ENCODE measurements around the gene RALGPS2. TPM values are rescaled to one million over a fixed set of nuclear protein-coding genes. Genes with fewer than 3 reads are reported as not detected.

RALGPS2 gene
- total and polyA plus RNA-seq, 9 of the 15 experiments (the other 6 are each of a cell fraction or from before 2014, with no cell fraction given), result 0.28 to 6.5 (median 2.6) TPM

GRCh38 chr1:178871551-178872320 is 146.7 kb downstream of the RALGPS2 start:
- TF ChIP-seq ZFP1 (CRISPR knock-in tag; IDR thresholded peaks at IDR 0.05) (no peak), ERF (CRISPR knock-in tag; IDR thresholded peaks at IDR 0.05) (no peak), ZNF584 (CRISPR knock-in tag; IDR thresholded peaks at IDR 0.05; ENCODE audit: low read depth) (no peak), ZNF318 (IDR thresholded peaks at IDR 0.05; ENCODE audit: borderline replicate concordance in 1 of 2, low read depth in 1 of 2) (no peak), FOXA1 (IDR thresholded peaks at IDR 0.05; ENCODE audit: borderline replicate concordance) (no peak), ARNT (IDR thresholded peaks at IDR 0.05) (no peak), NR0B1 (IDR thresholded peaks at IDR 0.05; ENCODE audit: partially characterized antibody) (no peak), ZNF121 (CRISPR knock-in tag; conservative IDR thresholded peaks at IDR 0.05) (no peak), ZNF224 (CRISPR knock-in tag; IDR thresholded peaks at IDR 0.05) (no peak)
- POLR2A ChIA-PET, result interaction anchor here (1.5 to 1.9 kb wide), 3 partner anchors 8 to 14 kb away, joined by 3 to 9 read pairs (median 6); no protein-coding TSS in a partner anchor
- Histone ChIP-seq H3K9me1 (ENCODE audit: control insufficient read depth, insufficient read depth, low read length) (no peaks in the 10 kb centered on the region), H3K9me3 (replicated peaks; ENCODE audit: control insufficient read depth, insufficient read depth, low read depth, low read length) (no peaks in the 10 kb centered on the region), H3K9ac (ENCODE audit: insufficient read depth in 1 of 2, low read depth in 2 of 2, low read length in 2 of 2) (no peak overlapping the region), H3K36me3 (ENCODE audit: control insufficient read depth, insufficient read depth, low read length) (no peaks in the 10 kb centered on the region), H3K4me3 (no peak overlapping the region), H2AFZ (ENCODE audit: low read depth, low read length) (no peak overlapping the region), H3K79me2 (ENCODE audit: control insufficient read depth, insufficient read depth, low read length) (no peaks in the 10 kb centered on the region), H3K4me2 (ENCODE audit: insufficient read depth, low read length) (no peak overlapping the region), H3K27me3 (ENCODE audit: control insufficient read depth in 2 of 2, insufficient read depth in 2 of 2, low read length in 2 of 2) (peaks cover 4 to 9% of the 10 kb centered on the region in 2 experiments; a peak in 4 of 5 replicates), H4K20me1 (replicated peaks; ENCODE audit: control insufficient read depth, insufficient read depth, low read length) (no peaks in the 10 kb centered on the region), H3K4me1 (replicated peaks in 1 of 2; ENCODE audit: control insufficient read depth in 2 of 2, insufficient read depth in 2 of 2, low read length in 2 of 2) (no peaks in the 10 kb centered on the region), H3K27ac (ENCODE audit: extremely low read depth, low read depth, low read length) (no peak overlapping the region)
- CTCF ChIA-PET (ENCODE audit: low intra/inter-chr PET ratio), result no interaction called here
- DNase-seq (ENCODE audit: extremely low read depth in 1 of 4, low spot score in 3 of 4), result no peak
- intact Hi-C loops (cut with micrococcal nuclease), result no loop called here
- ATAC-seq, result no peak
- no peak for FAIRE-seq
- in situ Hi-C loops (cut with MboI), result no loop called here
- no TSS peak for BruUV-seq (replicated peaks)
